Liver (tissue), 9 donors: ENCODE data around the gene OPN1SW. TPM values are rescaled to one million over a fixed set of nuclear protein-coding genes. Genes with fewer than 3 reads are reported as not detected.

Experiments
- DNase-seq: peaks from one replicate; pipeline ENCODE4 v3.0.0-alpha.2; 2017; ENCODE audit warnings: low spot score
- H3K27ac ChIP-seq, 2 donors: one replicate each; pipeline ENCODE4 v1.7.0; 2013; ENCODE audit warnings: inconsistent platforms in 2 of 2, low read length in 2 of 2, control low read depth in 1 of 2, low read depth in 1 of 2, mild to moderate bottlenecking in 1 of 2
- H3K27me3 ChIP-seq, 4 donors: one replicate each; pipeline versions ENCODE4 v1.6.1 to v1.7.0; 2013; ENCODE audit warnings: low read length in 3 of 4, inconsistent platforms in 1 of 4, mild to moderate bottlenecking in 1 of 4, moderate library complexity in 1 of 4; ENCODE audit not compliant: control insufficient read depth in 4 of 4, insufficient read depth in 4 of 4
- H3K36me3 ChIP-seq, 4 donors: one replicate each; pipeline versions ENCODE4 v1.6.1 to v1.7.0; 2013; ENCODE audit warnings: low read length in 3 of 4, mild to moderate bottlenecking in 3 of 4, low read depth in 1 of 4, moderate library complexity in 1 of 4; ENCODE audit not compliant: control insufficient read depth in 4 of 4, insufficient read depth in 3 of 4
- H3K4me1 ChIP-seq, 4 donors: one replicate each; pipeline versions ENCODE4 v1.6.1 to v1.7.0; 2013; ENCODE audit warnings: low read length in 3 of 4, mild to moderate bottlenecking in 3 of 4, moderate library complexity in 1 of 4; ENCODE audit not compliant: control insufficient read depth in 4 of 4, insufficient read depth in 4 of 4
- H3K4me3 ChIP-seq, 3 donors: one replicate each; pipeline versions ENCODE4 v1.6.1 to v1.7.0; 2013; ENCODE audit warnings: low read length in 3 of 3, control low read depth in 1 of 3, low read depth in 1 of 3, mild to moderate bottlenecking in 1 of 3
- H3K9ac ChIP-seq, 2 donors: one replicate each; pipeline ENCODE4 v1.7.0; 2013; ENCODE audit warnings: low read length in 2 of 2, mild to moderate bottlenecking in 2 of 2, moderate library complexity in 2 of 2, control low read depth in 1 of 2, low read depth in 1 of 2
- H3K9me3 ChIP-seq, 4 donors: one replicate each; pipeline versions ENCODE4 v1.6.1 to v1.7.0; 2013; ENCODE audit warnings: low read length in 3 of 4; ENCODE audit not compliant: control insufficient read depth in 4 of 4
- ATF3 ChIP-seq: IDR thresholded peaks from 2 replicates; pipeline ENCODE4 v1.6.1; 2016; ENCODE audit warnings: antibody characterized with exemption
- CTCF ChIP-seq: fragments of 150-350 bp; IDR thresholded peaks from 2 replicates; pipeline ENCODE4 v1.5.1; 2017; ENCODE audit warnings: improper control_type of control experiment, low read depth, low read length; ENCODE audit not compliant: missing input control
- FOXA1 ChIP-seq: IDR thresholded peaks from 2 replicates; pipeline ENCODE4 v1.6.1; 2016; ENCODE audit warnings: antibody characterized with exemption
- FOXA2 ChIP-seq: IDR thresholded peaks from 2 replicates; pipeline ENCODE4 v1.6.1; 2016; ENCODE audit warnings: antibody characterized with exemption
- GABPA ChIP-seq, 2 donors: IDR thresholded peaks in 1 of 2; conservative IDR thresholded peaks in 1 of 2; 2 replicates each; pipeline ENCODE4 v1.6.1; 2016; ENCODE audit warnings: antibody characterized with exemption in 2 of 2, mild to moderate bottlenecking in 1 of 2, moderate library complexity in 1 of 2
- HNF4A ChIP-seq, 2 donors: conservative IDR thresholded peaks; 2 replicates each; pipeline ENCODE4 v1.6.1; 2016; ENCODE audit warnings: antibody characterized with exemption in 2 of 2, mild to moderate bottlenecking in 2 of 2
- JUND ChIP-seq, 2 donors: IDR thresholded peaks; 2 replicates each; pipeline ENCODE4 v1.6.1; 2016; ENCODE audit warnings: antibody characterized with exemption in 2 of 2
- NR2F2 ChIP-seq: IDR thresholded peaks from 2 replicates; pipeline ENCODE4 v1.6.1; 2016; ENCODE audit warnings: antibody characterized with exemption
- RAD21 ChIP-seq, 2 donors: IDR thresholded peaks; 2 replicates each; pipeline ENCODE4 v1.6.1; 2016; ENCODE audit warnings: antibody characterized with exemption in 2 of 2, mild to moderate bottlenecking in 2 of 2
- RXRA ChIP-seq, 2 donors: IDR thresholded peaks; 2 replicates each; pipeline ENCODE4 v1.6.1; 2017 to 2018; ENCODE audit warnings: antibody characterized with exemption in 2 of 2, mild to moderate bottlenecking in 1 of 2
- SP1 ChIP-seq: IDR thresholded peaks from 2 replicates; pipeline ENCODE4 v1.6.1; 2018; ENCODE audit warnings: antibody characterized with exemption, mild to moderate bottlenecking
- TAF1 ChIP-seq: conservative IDR thresholded peaks from 2 replicates; pipeline ENCODE4 v1.6.1; 2016; ENCODE audit warnings: antibody characterized with exemption, mild to moderate bottlenecking
- ZBTB33 ChIP-seq: IDR thresholded peaks from 2 replicates; pipeline ENCODE4 v1.6.1; 2016; ENCODE audit warnings: antibody characterized with exemption
- WGBS: extraction: QIAGEN DNeasy Blood & Tissue Kit; methylation state at CpG from one replicate; pipeline ENCODE4 v1.1.7; 2013; 5-methylcytosine and 5-hydroxymethylcytosine counted together
- polyA plus RNA-seq, 2 donors: library from polyadenylated mRNA; stranded (reverse) in 1 of 2; unstranded in 1 of 2; fragments of 200-250 nt in 1 of 2; fragments of >200 nt in 1 of 2; fragmentation: Nextera tagmentation in 1 of 2; extraction: Ambion mirVana in 1 of 2; gene quantifications; one replicate each; pipeline versions ENCODE4 v1.2.1 to v1.2.3, GENCODE V29; 2013 to 2015
- total RNA-seq, 2 donors: library from RNA; depleted of rRNA; stranded (reverse); fragments of >200 nt; gene quantifications; one replicate each; pipeline ENCODE4 v1.2.3, GENCODE V29; 2014
- TF ChIP-seq, protein P1 (sequence below): IDR thresholded peaks from 2 replicates; pipeline ENCODE4 v1.6.1; 2016; ENCODE audit warnings: antibody characterized with exemption, mild to moderate bottlenecking
- donor health status: healthy.
- donor health status: healthy.
- donor health status: healthy.
- donor health status: healthy.
- donor health status: healthy.

OPN1SW gene
- total and polyA plus RNA-seq, 4 donors, result 0.29 TPM; not detected in 3

DNA sequence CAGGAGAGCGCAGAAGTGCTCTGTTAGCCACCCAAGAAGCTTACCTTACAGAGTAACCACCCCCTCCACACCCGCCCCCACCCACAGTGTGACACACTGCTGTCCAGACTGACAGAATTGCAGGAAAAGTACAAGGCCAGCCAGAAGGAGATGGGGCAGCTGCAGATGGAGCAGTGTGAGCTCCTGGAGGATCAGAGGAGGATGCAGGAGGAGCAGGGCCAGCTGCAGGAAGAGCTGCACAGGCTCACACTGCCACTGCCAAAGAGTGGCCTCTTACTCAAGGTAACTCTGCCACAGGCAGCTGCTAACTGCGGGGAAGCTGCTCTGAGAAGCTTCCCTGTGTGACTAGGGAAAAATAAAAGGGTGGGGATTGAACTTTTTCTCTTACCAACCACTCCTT, 33.8 kb upstream of the OPN1SW start:
- no peak for DNase-seq
- Histone ChIP-seq H3K9me3 (no peaks in the 10 kb centered on the region), H3K27me3 (no peaks in the 10 kb centered on the region), H3K36me3 (no peaks in the 10 kb centered on the region), H3K27ac (no peak overlapping the region), H3K4me1 (no peaks in the 10 kb centered on the region), H3K9ac (no peak overlapping the region), H3K4me3 (no peak overlapping the region)
- TF ChIP-seq GABPA (IDR thresholded peaks at IDR 0.05 in 1 of 2, conservative IDR thresholded peaks at IDR 0.05 in 1 of 2), result no peak
- TF ChIP-seq FOXA2, result no peak
- no peak for TF ChIP-seq RAD21 (IDR thresholded peaks at IDR 0.05)
- TF ChIP-seq CTCF, result no peak
- TF ChIP-seq RXRA (IDR thresholded peaks at IDR 0.05), result no peak
- TF ChIP-seq ATF3, result no peak
- no peak for TF ChIP-seq ZBTB33
- 89% methylated on average over 3 of the region's 3 CpGs for WGBS

DNA sequence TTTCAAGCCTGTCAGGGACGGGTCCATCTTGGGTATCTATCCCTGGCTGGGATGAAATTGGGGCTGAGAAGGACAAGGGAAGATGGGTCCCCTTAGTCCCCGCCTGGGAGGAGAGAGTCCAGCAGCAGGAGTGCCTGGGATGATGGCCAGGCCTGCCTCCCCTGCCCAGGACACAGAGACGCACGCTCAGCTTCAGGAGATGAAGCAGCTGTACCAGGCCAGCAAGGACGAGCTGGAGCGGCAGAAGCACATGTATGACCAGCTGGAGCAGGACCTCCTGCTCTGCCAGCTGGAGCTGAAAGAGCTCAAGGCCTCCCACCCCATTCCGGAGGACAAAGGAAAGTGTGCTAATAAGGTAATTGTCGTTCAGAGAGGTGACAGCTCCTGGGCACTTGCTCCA, 31.6 kb upstream of the OPN1SW start:
- WGBS, result 92% methylated on average over 8 of the region's 8 CpGs
- Histone ChIP-seq H3K4me1 (no peaks in the 10 kb centered on the region), H3K36me3 (no peaks in the 10 kb centered on the region), H3K27ac (no peak overlapping the region), H3K4me3 (no peak overlapping the region), H3K9me3 (no peaks in the 10 kb centered on the region), H3K9ac (no peak overlapping the region), H3K27me3 (no peaks in the 10 kb centered on the region)
- TF ChIP-seq NR2F2 (no peak), HNF4A (conservative IDR thresholded peaks at IDR 0.05) (no peak), ZBTB33 (no peak), CTCF (no peak), ATF3 (no peak), JUND (IDR thresholded peaks at IDR 0.05) (no peak), TAF1 (no peak), RAD21 (IDR thresholded peaks at IDR 0.05) (no peak), RXRA (IDR thresholded peaks at IDR 0.05) (no peak), GABPA (IDR thresholded peaks at IDR 0.05 in 1 of 2, conservative IDR thresholded peaks at IDR 0.05 in 1 of 2) (no peak), FOXA1 (no peak), FOXA2 (no peak), SP1 (no peak)
- TF ChIP-seq, protein P1, sequence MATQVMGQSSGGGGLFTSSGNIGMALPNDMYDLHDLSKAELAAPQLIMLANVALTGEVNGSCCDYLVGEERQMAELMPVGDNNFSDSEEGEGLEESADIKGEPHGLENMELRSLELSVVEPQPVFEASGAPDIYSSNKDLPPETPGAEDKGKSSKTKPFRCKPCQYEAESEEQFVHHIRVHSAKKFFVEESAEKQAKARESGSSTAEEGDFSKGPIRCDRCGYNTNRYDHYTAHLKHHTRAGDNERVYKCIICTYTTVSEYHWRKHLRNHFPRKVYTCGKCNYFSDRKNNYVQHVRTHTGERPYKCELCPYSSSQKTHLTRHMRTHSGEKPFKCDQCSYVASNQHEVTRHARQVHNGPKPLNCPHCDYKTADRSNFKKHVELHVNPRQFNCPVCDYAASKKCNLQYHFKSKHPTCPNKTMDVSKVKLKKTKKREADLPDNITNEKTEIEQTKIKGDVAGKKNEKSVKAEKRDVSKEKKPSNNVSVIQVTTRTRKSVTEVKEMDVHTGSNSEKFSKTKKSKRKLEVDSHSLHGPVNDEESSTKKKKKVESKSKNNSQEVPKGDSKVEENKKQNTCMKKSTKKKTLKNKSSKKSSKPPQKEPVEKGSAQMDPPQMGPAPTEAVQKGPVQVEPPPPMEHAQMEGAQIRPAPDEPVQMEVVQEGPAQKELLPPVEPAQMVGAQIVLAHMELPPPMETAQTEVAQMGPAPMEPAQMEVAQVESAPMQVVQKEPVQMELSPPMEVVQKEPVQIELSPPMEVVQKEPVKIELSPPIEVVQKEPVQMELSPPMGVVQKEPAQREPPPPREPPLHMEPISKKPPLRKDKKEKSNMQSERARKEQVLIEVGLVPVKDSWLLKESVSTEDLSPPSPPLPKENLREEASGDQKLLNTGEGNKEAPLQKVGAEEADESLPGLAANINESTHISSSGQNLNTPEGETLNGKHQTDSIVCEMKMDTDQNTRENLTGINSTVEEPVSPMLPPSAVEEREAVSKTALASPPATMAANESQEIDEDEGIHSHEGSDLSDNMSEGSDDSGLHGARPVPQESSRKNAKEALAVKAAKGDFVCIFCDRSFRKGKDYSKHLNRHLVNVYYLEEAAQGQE, result no peak
- no peak for DNase-seq
